ENCODE data around the gene ZMYND8.

- TF ChIP-seq CTCF (IDR thresholded peaks at IDR 0.05) (no peak), POLR2AphosphoS5 (IDR thresholded peaks at IDR 0.05) (no peak), POLR2A (IDR thresholded peaks at IDR 0.05) (no peak), EP300 (IDR thresholded peaks at IDR 0.05) (no peak)
These were observed 56.4 kb downstream of the ZMYND8 start for GRCh38 chr20:47300071-47300470.
